Measurements from ENCODE around the gene ACAP3.
"Not testable (repeated sequence)": the region's sequence is repeated elsewhere in the genome, so short reads cannot be mapped to it uniquely, and the experiment has no call there.

The ACAP3 gene

DNA sequence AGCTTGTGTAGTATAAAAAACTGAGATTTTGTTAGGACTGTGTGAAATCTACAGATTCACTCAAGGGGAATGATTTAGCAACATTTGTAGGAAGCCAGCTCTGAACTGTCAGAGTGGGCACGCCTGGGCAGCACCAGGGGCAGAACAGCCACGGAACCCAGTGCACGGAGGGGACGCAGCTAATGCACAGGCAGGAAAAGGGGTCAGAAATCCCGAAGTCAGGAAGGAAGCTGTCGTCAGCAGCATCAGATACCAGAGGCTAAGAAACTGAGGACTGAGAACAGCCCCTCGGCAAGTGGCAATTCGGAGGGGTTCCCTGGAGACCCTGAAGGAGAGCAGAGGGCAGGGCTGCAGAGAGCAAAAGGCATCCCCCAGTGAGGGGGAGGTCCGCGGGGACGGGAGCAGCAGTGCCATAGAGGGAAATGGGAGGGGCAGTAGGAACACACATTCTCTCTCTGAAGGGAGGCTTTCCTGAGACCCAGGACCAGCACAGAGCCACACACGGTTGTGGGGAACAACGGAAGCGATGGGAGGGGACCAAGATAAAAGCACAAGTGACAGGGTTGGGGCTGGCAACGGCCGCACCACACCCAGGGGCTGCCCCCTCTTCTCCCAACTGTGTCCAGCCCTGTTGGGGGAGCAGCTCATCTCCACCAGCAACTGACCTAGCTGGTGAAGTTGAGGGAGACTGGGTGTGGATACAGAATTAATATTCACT is 46.7 kb downstream of the ACAP3 start:
- no peak for DNase-seq

DNA sequence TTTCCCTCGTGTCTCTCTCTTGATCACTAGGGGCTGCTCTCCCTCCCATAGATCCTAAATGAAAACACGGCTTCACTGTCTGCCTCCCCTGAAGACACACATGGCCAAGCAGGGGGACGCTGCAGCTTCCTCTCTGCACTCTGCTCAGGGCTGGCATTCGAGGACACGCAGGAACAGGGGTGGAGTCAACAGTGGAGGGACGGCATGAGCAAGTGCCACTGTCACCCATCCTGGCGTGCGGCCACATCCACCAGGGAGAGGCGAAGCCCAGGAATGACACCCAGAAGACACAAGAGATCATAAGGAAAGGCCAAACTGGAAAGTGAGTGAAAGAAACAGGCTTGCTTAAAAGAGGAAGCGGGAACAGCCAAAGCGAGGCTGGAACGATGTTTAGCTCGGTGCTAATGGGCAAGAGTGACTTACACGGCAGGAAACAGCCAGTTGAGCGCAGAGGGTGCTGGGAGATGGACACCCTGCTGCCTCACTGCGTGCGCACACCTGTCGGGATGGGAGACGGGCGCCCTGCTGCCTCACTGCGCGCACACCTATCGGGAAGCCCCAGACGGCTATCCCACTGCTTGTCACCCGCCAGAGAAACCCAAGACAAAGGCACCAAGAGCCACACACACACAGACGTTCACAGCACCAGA is 47.7 kb downstream of the ACAP3 start:
- no peak for DNase-seq

GRCh38 chr1:1259540-1259939 is 48.2 kb downstream of the ACAP3 start:
- DNase-seq: no peak

GRCh38 chr1:1259119-1259488 is 48.6 kb downstream of the ACAP3 start:
- no peak for DNase-seq

- no peak for DNase-seq
Observed at GRCh38 chr1:1256956-1257871, 50.5 kb downstream of the ACAP3 start.

GRCh38 chr1:1255611-1256010 is 52.1 kb downstream of the ACAP3 start:
- DNase-seq: no peak

- no peak for DNase-seq
Observed at GRCh38 chr1:1255078-1255477, 52.7 kb downstream of the ACAP3 start.

DNA sequence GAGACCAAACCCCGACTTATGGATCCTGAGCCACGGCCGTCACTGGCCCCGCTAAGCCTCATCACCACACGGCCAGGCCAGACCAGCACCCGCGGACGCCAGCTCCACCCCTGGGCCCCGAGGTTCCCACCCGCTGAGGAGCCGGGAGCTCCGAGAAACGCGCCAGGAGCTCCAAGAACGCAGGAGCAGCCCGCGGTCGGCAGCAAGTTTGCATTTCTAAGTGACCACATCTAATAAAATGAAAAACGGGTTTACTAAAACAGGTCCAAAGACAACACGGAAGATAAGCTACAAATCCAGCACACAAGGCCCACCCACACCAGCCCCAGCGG is 53.1 kb downstream of the ACAP3 start:
- no peak for DNase-seq

GRCh38 chr1:1253972-1254666 is 53.6 kb downstream of the ACAP3 start:
- no peak for DNase-seq

- DNase-seq: no peak
Observed at GRCh38 chr1:1253314-1253713, 54.4 kb downstream of the ACAP3 start.

DNA sequence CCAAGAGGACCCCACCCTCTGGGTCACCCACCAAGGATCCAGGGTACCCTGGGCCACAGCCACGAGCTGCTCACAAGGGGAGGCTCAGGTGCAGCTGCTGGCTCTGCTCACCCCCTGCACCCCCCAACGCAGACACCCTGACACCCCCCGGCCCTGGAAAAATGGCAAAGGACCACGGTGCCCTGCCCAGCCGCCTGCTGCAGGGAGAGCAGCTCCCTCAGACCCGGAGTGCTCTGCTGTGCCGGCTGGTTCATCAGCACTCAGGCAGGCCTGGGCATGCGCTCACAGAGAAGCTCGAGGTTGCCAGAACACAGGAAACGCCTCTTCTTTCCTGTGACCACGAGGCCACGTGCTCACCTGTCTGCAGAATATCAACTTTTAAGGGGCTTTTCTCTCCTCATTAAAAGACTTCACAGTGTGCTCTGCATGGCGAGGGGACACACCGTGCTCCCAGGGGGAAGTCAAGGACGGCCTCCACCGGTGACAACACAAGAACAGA is 56.9 kb downstream of the ACAP3 start:
- no peak for DNase-seq

DNA sequence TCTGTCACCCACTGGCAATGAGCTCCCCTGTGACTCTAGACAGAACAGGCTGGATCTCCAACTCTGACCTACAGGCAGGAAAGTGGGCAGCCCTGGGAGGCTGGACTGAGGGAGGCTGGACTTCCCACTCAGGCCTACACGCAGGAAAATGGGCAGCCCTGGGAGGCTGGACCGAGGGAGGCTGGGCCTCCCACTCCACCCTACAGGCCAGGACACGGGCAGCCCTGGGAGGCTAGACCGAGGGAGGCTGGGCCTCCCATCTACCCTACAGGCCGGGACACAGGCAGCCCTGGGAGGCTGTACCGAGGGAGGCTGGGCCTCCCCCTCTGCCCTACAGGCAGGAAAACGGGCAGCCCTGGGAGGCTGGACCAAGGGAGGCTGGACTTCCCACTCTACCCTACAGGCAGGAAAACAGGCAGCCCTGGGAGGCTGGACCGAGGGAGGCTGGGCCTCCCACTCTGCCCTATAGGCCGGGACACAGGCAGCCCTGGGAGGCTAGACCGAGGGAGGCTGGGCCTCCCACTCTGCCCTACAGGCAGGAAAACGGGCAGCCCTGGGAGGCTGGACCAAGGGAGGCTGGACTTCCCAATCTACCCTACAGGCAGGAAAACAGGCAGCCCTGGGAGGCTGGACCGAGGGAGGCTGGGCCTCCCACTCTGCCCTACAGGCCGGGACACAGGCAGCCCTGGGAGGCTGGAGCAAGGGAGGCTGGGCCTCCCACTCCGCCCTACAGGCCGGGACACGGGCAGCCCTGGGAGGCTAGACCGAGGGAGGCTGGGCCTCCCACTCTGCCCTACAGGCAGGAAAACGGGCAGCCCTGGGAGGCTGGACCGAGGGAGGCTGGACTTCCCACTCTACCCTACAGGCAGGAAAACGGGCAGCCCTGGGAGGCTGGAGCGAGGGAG is 59.5 kb downstream of the ACAP3 start:
- not testable (repeated sequence) for DNase-seq

DNA sequence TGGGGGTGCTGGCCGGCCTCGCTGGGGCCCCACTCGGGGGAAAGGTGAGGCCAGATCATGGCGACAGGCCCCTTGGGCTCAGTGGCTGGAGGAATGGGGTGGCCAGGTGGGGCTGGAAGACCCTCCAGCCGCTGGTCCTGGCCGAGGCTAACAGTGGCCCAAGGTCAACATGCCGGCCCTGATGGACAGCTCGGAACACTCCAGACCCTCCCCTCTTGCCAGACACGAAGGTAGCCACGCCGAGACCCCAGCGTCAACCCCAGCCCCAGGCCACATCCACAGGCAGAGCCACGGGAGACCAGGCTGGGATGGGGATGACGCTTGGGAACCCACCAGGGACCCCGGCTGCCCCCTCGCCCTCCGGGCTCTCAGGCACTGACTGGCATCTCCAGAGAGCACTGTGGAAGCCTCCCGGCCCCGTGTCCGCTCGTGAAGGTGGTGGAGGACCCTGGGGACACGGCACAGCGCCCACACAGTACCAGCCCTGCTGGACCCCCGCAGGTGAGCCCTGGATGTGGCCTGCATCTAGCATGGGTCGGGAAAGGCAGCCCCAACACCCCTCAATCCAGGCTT is 60.3 kb downstream of the ACAP3 start:
- no peak for DNase-seq

DNA sequence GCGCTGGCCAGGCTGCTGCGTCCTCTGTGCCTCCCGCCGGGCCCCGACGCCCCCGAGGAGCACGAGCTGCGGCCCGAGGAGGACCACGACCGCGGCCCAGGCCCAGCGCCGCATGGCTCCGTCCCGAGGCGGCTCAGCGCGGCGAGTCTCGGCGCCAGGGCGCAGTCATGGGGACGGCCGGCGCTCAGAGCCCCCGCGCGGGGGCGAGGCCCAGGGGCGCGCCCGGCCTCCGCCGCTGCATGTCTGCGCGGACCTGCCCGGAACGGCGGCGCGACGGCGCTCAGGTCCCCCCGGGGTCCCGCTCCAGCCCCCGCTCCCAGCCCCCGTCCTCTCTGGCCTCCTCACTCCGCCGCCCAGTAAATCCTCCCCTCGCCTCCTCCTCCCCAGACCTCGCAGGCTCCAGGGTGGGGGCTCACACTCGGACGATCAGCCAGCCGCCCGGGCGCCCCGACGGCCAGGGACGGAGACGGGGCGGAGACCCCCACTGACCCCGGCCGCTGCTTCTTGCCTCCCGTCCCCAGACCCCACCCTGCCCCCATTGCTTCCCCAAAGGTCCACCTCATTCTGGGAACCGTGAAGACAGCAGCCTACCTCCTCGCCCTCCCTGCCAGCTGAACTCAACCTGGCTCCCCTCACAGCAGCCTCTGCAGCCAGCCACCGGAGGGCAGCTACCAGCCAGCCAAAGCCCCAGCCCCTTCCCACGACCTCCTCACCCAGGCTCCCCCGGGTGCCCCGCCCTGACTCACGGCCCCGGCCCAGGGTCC is 61.0 kb downstream of the ACAP3 start, which contains the start of gene C1QTNF12:
C1QTNF12 (minus strand) TSS at position 146 of the 764 bp plus-strand sequence; CDS start at position 114, 32 bp downstream.
- no peak for DNase-seq

DNA sequence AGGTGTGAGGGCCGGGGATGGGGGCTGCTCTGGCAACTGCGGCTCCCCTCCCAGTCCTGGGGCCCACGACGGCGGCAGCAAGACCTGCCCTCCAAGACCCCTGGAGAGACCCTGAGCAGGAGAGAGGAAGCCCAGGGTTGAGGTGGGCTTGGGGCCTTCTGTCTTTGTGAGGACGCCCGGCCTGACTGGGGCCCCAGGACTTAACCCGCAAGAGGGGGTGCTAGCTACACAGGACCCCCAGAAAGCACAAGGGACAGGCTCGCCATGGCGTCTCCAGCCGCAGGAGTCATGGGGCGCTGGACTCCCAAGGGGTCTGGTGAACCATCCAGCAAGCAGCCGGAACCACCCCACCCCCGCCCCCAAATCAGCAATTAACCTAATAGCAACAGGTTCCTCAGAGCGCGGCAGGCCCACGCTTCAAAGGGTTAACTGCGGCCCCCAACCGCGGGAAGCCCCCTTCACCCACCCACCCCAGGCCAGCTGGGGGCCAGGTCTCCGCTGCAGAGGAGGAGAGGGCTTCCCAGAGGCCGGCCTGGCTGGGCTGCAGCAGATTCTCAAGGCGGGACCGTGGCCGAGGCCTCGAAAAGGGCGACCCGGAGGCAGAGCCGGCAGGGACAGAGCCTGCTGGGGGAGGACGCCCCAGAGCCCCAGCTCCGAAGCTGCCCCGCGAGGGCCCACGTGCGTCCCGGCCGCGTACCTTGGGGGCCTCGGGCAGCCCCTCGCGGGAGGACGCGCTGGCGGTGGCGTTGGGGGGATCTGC is 61.7 kb downstream of the ACAP3 start:
- no peak for DNase-seq

DNA sequence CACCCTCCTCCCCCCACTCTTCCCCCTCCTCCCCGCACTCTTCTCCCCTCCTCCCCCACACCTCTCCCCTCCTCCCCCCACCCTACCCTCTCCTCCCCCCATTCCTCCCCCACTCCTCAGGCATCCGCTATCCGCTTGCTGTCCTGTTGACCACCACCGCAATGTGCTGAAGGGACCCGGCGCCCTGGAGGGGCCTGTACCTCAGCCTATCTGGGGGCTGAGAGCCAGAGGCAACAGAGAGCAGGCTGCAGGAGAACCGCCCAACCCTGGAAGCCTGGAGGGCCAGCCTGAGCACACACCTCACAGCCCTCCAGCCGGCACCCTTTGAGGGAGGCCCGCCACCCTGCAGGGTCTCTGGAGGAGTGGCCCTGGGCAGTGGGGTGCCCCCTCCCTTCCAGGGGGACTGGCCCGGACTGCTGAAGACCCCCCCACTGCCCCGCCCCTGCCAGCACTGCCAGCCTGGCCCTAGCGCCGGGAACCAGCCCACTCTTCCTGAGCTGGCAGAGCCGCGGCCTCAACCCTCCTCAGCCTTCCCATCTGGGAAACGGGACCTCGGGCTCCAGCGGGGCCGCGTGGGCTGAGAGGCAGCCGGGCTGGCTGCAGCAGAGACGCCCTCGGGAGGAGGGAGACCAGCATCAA is 62.4 kb downstream of the ACAP3 start:
- DNase-seq: no peak

GRCh38 chr1:1244192-1244811 is 63.4 kb downstream of the ACAP3 start:
- no peak for DNase-seq

DNA sequence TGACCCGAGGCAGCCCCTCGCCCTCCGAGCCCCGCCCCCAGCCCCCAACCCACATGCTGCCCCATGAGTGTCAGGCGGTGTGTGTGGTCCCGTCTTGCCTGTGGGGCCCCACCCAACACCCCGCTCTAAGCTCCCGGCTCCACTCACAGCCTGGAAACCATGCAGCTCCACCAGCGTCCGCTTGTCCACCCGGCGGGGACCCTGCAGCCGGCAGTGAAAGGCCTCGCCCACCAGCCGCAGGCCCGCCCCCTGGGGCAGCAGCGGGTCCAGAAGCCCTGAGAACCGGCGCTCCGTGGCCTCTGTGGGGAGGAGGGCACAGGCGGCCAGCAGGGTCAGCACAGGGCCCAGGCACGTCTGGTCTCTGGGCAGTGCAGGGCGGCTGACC is 63.9 kb downstream of the ACAP3 start:
- DNase-seq: no peak

DNA sequence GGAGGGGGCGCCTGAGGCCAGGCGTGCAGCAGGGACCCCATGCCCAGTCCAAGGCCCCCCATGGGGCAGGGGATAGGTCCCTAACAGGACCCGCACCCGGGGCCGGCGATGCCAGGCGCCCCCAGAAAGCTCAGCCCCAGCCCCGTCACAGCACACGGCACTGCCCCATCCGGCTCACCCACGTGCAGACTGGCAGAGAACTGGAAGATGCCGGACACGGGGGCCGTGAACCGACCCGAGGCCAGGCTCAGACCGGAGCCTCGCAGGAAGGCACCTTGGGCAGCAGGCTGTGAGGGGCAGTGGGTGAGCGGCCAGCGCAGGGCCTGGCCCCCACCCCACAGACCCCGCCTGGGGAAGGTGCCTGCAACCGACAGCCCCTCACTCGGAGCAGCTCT is 64.5 kb downstream of the ACAP3 start:
- DNase-seq: no peak

Measured in right hindlimb (tissue), 1 donor.